Bronchial epithelial cell (primary cell): ENCODE data around the gene SHLD1. TPM values are rescaled to one million over a fixed set of nuclear protein-coding genes. Genes with fewer than 3 reads are reported as not detected.

Source experiments
- DNase-seq: peaks from one replicate; pipeline ENCODE4 v3.0.0-alpha.2; 2010; ENCODE audit warnings: low read depth
- FAIRE-seq: peaks from 2 replicates; lab custom pipeline; 2011; peaks lifted over from hg19 to GRCh38; lab: Jason Lieb, UNC
- H3K27me3 ChIP-seq: 2 replicates; pipeline ENCODE4 v1.5.1; 2011; ENCODE audit warnings: low read length; ENCODE audit not compliant: control insufficient read depth, insufficient read depth
- H3K36me3 ChIP-seq: 2 replicates; pipeline ENCODE4 v1.5.1; 2011; ENCODE audit warnings: low read length; ENCODE audit not compliant: control insufficient read depth, insufficient read depth
- H3K4me3 ChIP-seq: 2 replicates; pipeline ENCODE4 v1.5.1; 2011; ENCODE audit warnings: mild to moderate bottlenecking, low read depth, low read length, control low read depth
- CTCF ChIP-seq: IDR thresholded peaks from 2 replicates; pipeline ENCODE4 v1.5.1; 2011; ENCODE audit warnings: mild to moderate bottlenecking, moderate library complexity, low read length, control low read depth, inconsistent platforms; ENCODE audit not compliant: insufficient read depth, severe bottlenecking
- total RNA-seq: library from RNA; depleted of rRNA; stranded (reverse); fragments of >200 nt; gene quantifications from 2 replicates; pipeline ENCODE4 v1.2.1, GENCODE V29; 2014

Gene SHLD1
- total RNA-seq, 1 donor from 2014 or later: 4.5 TPM

- FAIRE-seq (no peak), DNase-seq (no peak)
- H3K4me3 ChIP-seq: no peak overlapping the region
- no peaks in the 10 kb centered on the region for H3K27me3 ChIP-seq
- no peaks in the 10 kb centered on the region for H3K36me3 ChIP-seq
- no peak for TF ChIP-seq CTCF
Measured at GRCh38 chr20:5827861-5828260, 77.7 kb downstream of the SHLD1 start.

DNA sequence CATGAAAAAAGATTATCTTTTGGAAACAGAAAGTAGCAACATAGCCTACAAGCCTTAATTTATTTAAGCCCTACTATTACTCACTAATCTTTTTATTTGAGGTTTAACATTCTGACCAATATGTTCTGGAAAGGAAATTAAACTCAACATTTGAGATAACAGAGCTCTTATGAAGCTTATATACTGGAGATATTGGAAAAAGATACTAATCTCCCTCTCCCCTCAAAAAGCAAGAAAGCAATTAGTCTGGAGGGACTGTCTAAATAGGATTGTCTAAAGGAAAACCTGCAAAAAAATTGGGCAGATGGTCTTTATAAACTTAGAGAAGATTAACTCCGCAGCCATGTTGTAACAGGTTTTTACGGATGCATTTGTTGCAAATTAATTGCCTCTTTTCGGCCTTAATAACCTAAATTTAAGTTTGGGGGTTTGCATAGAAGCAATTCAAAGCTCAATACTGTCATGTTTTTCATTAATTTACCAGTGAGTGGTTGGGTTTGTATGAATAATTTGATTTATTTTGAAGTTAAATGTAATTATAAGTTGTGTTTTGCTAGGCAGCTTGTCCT lies 79.1 kb downstream of the SHLD1 start:
- no peak for DNase-seq
- TF ChIP-seq CTCF: no peak
- Histone ChIP-seq H3K4me3 (no peak overlapping the region), H3K27me3 (no peaks in the 10 kb centered on the region), H3K36me3 (no peaks in the 10 kb centered on the region)
- FAIRE-seq: no peak

GRCh38 chr20:5831539-5832237 lies 81.5 kb downstream of the SHLD1 start:
- no peak for TF ChIP-seq CTCF
- H3K4me3 ChIP-seq: no peak overlapping the region
- no peaks in the 10 kb centered on the region for H3K36me3 ChIP-seq
- DNase-seq: no peak
- no peaks in the 10 kb centered on the region for H3K27me3 ChIP-seq
- no peak for FAIRE-seq

- no peak overlapping the region for H3K4me3 ChIP-seq
- H3K27me3 ChIP-seq: no peaks in the 10 kb centered on the region
- no peak for TF ChIP-seq CTCF
- no peaks in the 10 kb centered on the region for H3K36me3 ChIP-seq
- DNase-seq (no peak), FAIRE-seq (no peak)
Measured at GRCh38 chr20:5833309-5833941, 83.2 kb downstream of the SHLD1 start.

GRCh38 chr20:5834436-5835005 lies 84.3 kb downstream of the SHLD1 start:
- FAIRE-seq (no peak), DNase-seq (no peak)
- Histone ChIP-seq H3K27me3 (no peaks in the 10 kb centered on the region), H3K4me3 (no peak overlapping the region), H3K36me3 (no peaks in the 10 kb centered on the region)
- no peak for TF ChIP-seq CTCF
